ENCODE results near the gene ROR2. TPM values are rescaled to one million over a fixed set of nuclear protein-coding genes. Genes with fewer than 3 reads are reported as not detected.

The ROR2 gene
- total RNA-seq, 1 experiment from 2014 or later, result 2.7 TPM

- Histone ChIP-seq H2BK20ac (ENCODE audit: low read depth, low read length, poor library complexity, severe bottlenecking) (no peak overlapping the region), H3K9me3 (ENCODE audit: control insufficient read depth, low read depth, low read length) (no peaks in the 10 kb centered on the region), H4K5ac (ENCODE audit: insufficient read length, low read depth, low read length) (no peak overlapping the region), H2BK5ac (ENCODE audit: insufficient read length, low read length) (no peak overlapping the region), H3K4ac (ENCODE audit: low read depth, low read length) (no peak overlapping the region), H3K14ac (ENCODE audit: insufficient read depth, low read length) (no peak overlapping the region), H3K56ac (ENCODE audit: insufficient read length, low read depth, low read length) (no peak overlapping the region), H3K79me2 (ENCODE audit: insufficient read depth, low read length) (no peaks in the 10 kb centered on the region), H3K4me2 (ENCODE audit: insufficient read depth, insufficient read length, low read length) (no peak overlapping the region), H4K20me1 (ENCODE audit: control insufficient read depth, insufficient read depth, insufficient read length) (no peaks in the 10 kb centered on the region), H3K23ac (ENCODE audit: insufficient read length, low read depth, low read length) (no peak overlapping the region), H3K9ac (ENCODE audit: extremely low read depth, insufficient read length, low read length) (no peak overlapping the region), H2AFZ (ENCODE audit: low read length) (no peak overlapping the region), H4K91ac (ENCODE audit: insufficient read length, low read depth, low read length) (no peak overlapping the region), H3K23me2 (ENCODE audit: insufficient read length, low read depth, low read length, poor library complexity, severe bottlenecking) (no peaks in the 10 kb centered on the region), H2BK120ac (ENCODE audit: low read depth, low read length, poor library complexity, severe bottlenecking) (no peak overlapping the region), H2AK5ac (ENCODE audit: insufficient read length, low read length) (no peak overlapping the region), H3K27ac (ENCODE audit: insufficient read length, low read depth, low read length) (no peak overlapping the region), H3T11ph (ENCODE audit: low read length) (no peak overlapping the region), H3K18ac (ENCODE audit: insufficient read length, low read depth, low read length) (no peak overlapping the region), H2BK15ac (ENCODE audit: low read depth, low read length) (no peak overlapping the region), H3K27me3 (ENCODE audit: insufficient read depth, low read length) (no peaks in the 10 kb centered on the region; the same call in 1 of the 2 replicates), H4K8ac (replicated peaks; ENCODE audit: insufficient read length, low read depth, low read length) (no peak overlapping the region), H3K4me1 (ENCODE audit: insufficient read depth, low read length) (no peaks in the 10 kb centered on the region), H3K79me1 (ENCODE audit: insufficient read depth, low read depth, low read length, poor library complexity, severe bottlenecking) (no peaks in the 10 kb centered on the region), H2BK12ac (ENCODE audit: insufficient read length, low read depth, low read length) (no peak overlapping the region)
- Mint-ChIP-seq H3K36me3 (ENCODE audit: insufficient read depth in 1 of 3, low read depth in 3 of 3) (no peaks in the 10 kb centered on the region; a peak in 1 of 7 replicates), H3K27me3 (ENCODE audit: low read depth) (peaks cover 75% of the 10 kb centered on the region), H3K9me3 (no peaks in the 10 kb centered on the region), H3K4me1 (peaks cover 5 to 8% of the 10 kb centered on the region in 2 experiments), H3K4me3 (no peak overlapping the region), H3K27ac (no peak overlapping the region)
- TF ChIP-seq, protein P1, sequence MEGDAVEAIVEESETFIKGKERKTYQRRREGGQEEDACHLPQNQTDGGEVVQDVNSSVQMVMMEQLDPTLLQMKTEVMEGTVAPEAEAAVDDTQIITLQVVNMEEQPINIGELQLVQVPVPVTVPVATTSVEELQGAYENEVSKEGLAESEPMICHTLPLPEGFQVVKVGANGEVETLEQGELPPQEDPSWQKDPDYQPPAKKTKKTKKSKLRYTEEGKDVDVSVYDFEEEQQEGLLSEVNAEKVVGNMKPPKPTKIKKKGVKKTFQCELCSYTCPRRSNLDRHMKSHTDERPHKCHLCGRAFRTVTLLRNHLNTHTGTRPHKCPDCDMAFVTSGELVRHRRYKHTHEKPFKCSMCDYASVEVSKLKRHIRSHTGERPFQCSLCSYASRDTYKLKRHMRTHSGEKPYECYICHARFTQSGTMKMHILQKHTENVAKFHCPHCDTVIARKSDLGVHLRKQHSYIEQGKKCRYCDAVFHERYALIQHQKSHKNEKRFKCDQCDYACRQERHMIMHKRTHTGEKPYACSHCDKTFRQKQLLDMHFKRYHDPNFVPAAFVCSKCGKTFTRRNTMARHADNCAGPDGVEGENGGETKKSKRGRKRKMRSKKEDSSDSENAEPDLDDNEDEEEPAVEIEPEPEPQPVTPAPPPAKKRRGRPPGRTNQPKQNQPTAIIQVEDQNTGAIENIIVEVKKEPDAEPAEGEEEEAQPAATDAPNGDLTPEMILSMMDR (conservative IDR thresholded peaks at IDR 0.05), result no peak
- WGBS (ENCODE audit: extremely low coverage, insufficient read length, low lambda C conversion rate), result no CpG with 5 or more reads among the region's 10 CpGs
- DNase-seq, result no peak
Measured at GRCh38 chr9:91915524-91916263, 34.3 kb downstream of the ROR2 start.
